Loucy (cell line): Measurements from ENCODE around the gene EPHA7.

ENCODE experiments used
- CTCF ChIP-seq: fragments of 200-600 bp; sonication (generic); conservative IDR thresholded peaks from 2 replicates; pipeline ENCODE4 v1.5.1; 2014; ENCODE audit warnings: mild to moderate bottlenecking, antibody characterized with exemption, low read length
- EZH2phosphoT487 ChIP-seq: fragments of 200-600 bp; IDR thresholded peaks from 2 replicates; pipeline ENCODE4 v1.6.1; 2018; ENCODE audit warnings: antibody characterized with exemption, mild to moderate bottlenecking, moderate library complexity, borderline replicate concordance

GRCh38 chr6:93272211-93272610 lies 147.1 kb downstream of the EPHA7 start:
- TF ChIP-seq CTCF (no peak), EZH2phosphoT487 (no peak)
